ENCODE data around the gene OTUD7B. TPM values are rescaled to one million over a fixed set of nuclear protein-coding genes. Genes with fewer than 3 reads are reported as not detected.

OTUD7B gene
- total RNA-seq, 1 experiment from 2014 or later: 19.0 TPM

DNA sequence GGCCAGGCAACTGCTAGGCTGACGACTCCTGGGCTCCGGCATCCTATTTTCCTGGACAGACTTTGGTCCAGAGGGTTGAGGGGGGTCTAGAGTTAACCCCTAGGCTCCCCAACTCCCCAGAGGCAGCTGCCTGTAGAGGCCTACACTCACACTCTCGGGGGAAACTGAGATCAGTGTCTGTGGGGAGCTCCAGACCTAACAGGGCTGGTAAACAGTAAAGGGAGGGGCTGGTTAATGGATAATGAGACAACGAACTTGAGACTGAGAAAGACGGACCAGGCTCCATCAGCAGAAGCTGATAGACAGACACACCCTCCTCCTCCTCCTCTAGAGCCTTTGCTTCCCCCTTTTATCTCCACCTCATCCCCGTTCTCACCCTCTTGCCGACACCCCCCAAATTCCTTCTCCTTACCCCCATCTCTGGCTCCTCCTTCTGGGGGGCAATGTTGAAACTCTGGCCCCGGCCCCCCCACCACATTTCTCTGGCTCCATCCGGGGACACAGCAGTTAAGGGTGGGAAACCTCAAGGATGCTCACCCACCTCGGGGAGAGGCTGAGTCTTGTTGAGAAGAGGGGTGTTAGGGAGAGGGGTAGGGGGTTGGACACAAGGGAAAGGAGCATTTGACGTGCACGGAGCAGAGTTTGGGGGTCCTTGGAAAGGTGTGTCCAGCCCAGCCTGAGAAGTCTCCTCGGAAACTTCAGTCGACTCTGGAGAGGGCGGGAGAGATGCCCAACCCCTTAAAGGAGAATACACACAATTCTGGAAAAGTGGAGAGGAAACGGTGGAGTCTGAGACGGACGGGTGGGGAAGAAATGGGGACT is 74.1 kb downstream of the OTUD7B start, which contains the start of gene MTMR11:
Gene MTMR11, minus strand, starts transcription at position 710 of the 822 bp plus-strand sequence. Its CDS starts 232 bp downstream, at position 478.
- no peaks in the 10 kb centered on the region for H3K9me3 ChIP-seq (ENCODE audit: low read depth, low read length, poor library complexity, severe bottlenecking)
- H3K4me3 ChIP-seq (ENCODE audit: low read depth, low read length, poor library complexity, severe bottlenecking): peak within 1 kb of the TSS; percentile 50
- H3K27ac ChIP-seq (ENCODE audit: low read depth, low read length, poor library complexity, severe bottlenecking): peak within 1 kb of the TSS; percentile 39
- H3K4me1 ChIP-seq (ENCODE audit: insufficient read depth, low read length, poor library complexity, severe bottlenecking): peaks cover 25% of the 10 kb centered on the region
- DNase-seq (ENCODE audit: low spot score): peak; percentile 51
- intact Hi-C loops (cut with micrococcal nuclease; ENCODE audit: unreplicated experiment): no loop called here
- CTCF ChIA-PET: interaction anchor here (0.6 kb wide), 1 partner anchor 251 kb away, joined by 4 read pairs; no protein-coding TSS in a partner anchor
- TF ChIP-seq, protein P1, sequence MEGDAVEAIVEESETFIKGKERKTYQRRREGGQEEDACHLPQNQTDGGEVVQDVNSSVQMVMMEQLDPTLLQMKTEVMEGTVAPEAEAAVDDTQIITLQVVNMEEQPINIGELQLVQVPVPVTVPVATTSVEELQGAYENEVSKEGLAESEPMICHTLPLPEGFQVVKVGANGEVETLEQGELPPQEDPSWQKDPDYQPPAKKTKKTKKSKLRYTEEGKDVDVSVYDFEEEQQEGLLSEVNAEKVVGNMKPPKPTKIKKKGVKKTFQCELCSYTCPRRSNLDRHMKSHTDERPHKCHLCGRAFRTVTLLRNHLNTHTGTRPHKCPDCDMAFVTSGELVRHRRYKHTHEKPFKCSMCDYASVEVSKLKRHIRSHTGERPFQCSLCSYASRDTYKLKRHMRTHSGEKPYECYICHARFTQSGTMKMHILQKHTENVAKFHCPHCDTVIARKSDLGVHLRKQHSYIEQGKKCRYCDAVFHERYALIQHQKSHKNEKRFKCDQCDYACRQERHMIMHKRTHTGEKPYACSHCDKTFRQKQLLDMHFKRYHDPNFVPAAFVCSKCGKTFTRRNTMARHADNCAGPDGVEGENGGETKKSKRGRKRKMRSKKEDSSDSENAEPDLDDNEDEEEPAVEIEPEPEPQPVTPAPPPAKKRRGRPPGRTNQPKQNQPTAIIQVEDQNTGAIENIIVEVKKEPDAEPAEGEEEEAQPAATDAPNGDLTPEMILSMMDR (conservative IDR thresholded peaks at IDR 0.05; ENCODE audit: low read depth, low read length): no peak
- TF ChIP-seq EZH2 (IDR thresholded peaks at IDR 0.05; ENCODE audit: borderline replicate concordance, low read depth, low read length, poor library complexity, severe bottlenecking): no peak
- POLR2A ChIA-PET (ENCODE audit: low non-redundant PET): no interaction called here
- BruUV-seq (replicated peaks): no TSS peak
- no peaks in the 10 kb centered on the region for H3K36me3 ChIP-seq (ENCODE audit: insufficient read depth, low read length, poor library complexity, severe bottlenecking)
- no peaks in the 10 kb centered on the region for H3K27me3 ChIP-seq (replicated peaks; ENCODE audit: insufficient read depth, low read depth, low read length, poor library complexity)

DNA sequence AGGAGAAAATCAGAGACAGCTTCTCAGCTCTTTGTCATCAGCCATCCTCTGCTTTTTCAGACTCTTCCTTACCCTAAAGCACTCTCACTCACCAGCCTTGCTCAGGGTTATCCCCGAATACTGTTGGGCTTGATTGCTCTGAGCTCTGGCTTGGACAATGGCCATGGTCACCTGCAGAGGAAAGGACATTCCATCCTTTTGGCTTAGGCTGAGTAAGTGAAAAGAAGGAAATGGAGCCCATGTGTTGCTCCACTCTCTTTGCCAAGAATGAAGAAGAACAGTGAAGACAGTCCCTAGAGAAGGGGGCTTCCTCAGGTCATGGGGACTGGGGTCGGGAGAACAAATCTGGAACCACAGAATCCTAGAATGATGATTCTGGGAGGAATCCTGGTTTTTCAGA is 76.2 kb downstream of the OTUD7B start:
- Histone ChIP-seq H3K4me1 (ENCODE audit: insufficient read depth, low read length, poor library complexity, severe bottlenecking) (peaks cover 19% of the 10 kb centered on the region), H3K9me3 (ENCODE audit: low read depth, low read length, poor library complexity, severe bottlenecking) (no peaks in the 10 kb centered on the region), H3K27me3 (replicated peaks; ENCODE audit: insufficient read depth, low read depth, low read length, poor library complexity) (no peaks in the 10 kb centered on the region), H3K4me3 (ENCODE audit: low read depth, low read length, poor library complexity, severe bottlenecking) (no peak overlapping the region), H3K36me3 (ENCODE audit: insufficient read depth, low read length, poor library complexity, severe bottlenecking) (no peaks in the 10 kb centered on the region), H3K27ac (ENCODE audit: low read depth, low read length, poor library complexity, severe bottlenecking) (no peak overlapping the region)
- BruUV-seq (replicated peaks): no TSS peak
- TF ChIP-seq, protein P1 (conservative IDR thresholded peaks at IDR 0.05; ENCODE audit: low read depth, low read length): no peak
- TF ChIP-seq EZH2 (IDR thresholded peaks at IDR 0.05; ENCODE audit: borderline replicate concordance, low read depth, low read length, poor library complexity, severe bottlenecking): no peak
- DNase-seq (ENCODE audit: low spot score): no peak
- ChIA-PET CTCF (interaction anchor here (0.6 kb wide), 1 partner anchor 30 kb away, joined by 3 read pairs; no protein-coding TSS in a partner anchor), POLR2A (ENCODE audit: low non-redundant PET) (no interaction called here)
- intact Hi-C loops (cut with micrococcal nuclease; ENCODE audit: unreplicated experiment): no loop called here

DNA sequence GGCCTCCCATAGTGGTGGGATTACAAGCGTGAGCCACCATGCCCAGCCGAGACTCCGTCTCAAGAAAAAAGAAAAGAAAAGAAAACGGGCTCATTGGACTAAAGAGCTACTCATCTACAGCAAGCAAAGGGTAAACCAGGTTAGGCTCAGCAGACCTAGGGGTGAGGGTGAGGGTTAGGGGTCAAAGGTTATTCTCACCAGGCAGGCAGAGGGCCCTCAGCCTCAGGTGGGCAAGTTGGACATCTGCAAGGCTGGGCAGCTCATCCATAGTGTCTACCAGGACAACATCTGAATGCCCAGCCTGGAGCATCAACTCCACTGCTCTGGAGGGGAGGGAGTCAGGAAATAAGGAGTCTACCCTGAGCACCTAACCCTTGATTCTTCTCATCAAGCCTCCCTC is 77.3 kb downstream of the OTUD7B start:
- TF ChIP-seq, protein P1 (conservative IDR thresholded peaks at IDR 0.05; ENCODE audit: low read depth, low read length): no peak
- Histone ChIP-seq H3K4me3 (ENCODE audit: low read depth, low read length, poor library complexity, severe bottlenecking) (no peak overlapping the region), H3K36me3 (ENCODE audit: insufficient read depth, low read length, poor library complexity, severe bottlenecking) (no peaks in the 10 kb centered on the region), H3K4me1 (ENCODE audit: insufficient read depth, low read length, poor library complexity, severe bottlenecking) (peaks cover 17% of the 10 kb centered on the region), H3K9me3 (ENCODE audit: low read depth, low read length, poor library complexity, severe bottlenecking) (no peaks in the 10 kb centered on the region), H3K27ac (ENCODE audit: low read depth, low read length, poor library complexity, severe bottlenecking) (no peak overlapping the region), H3K27me3 (replicated peaks; ENCODE audit: insufficient read depth, low read depth, low read length, poor library complexity) (no peaks in the 10 kb centered on the region)
- DNase-seq (ENCODE audit: low spot score): no peak
- no TSS peak for BruUV-seq (replicated peaks)
- intact Hi-C loops (cut with micrococcal nuclease; ENCODE audit: unreplicated experiment): no loop called here
- ChIA-PET POLR2A (ENCODE audit: low non-redundant PET) (no interaction called here), CTCF (no interaction called here)
